Adrenal gland (tissue), 12 donors: Measurements from ENCODE around the gene FAM118B. TPM values are rescaled to one million over a fixed set of nuclear protein-coding genes. Genes with fewer than 3 reads are reported as not detected.

Experiments used
- DNase-seq, 7 donors: peaks; one replicate each; pipeline ENCODE4 v3.0.0-alpha.2; 2019 to 2020
- H3K27ac ChIP-seq, 5 donors: fragments of 200-600 bp; sonication (generic) in 4 of 5; 1 replicate in 3 of 5; 2 replicates in 2 of 5; pipeline versions ENCODE4 v1.5.1 to v1.8.0; 2016 to 2020; ENCODE audit warnings: mild to moderate bottlenecking in 1 of 5
- H3K27me3 ChIP-seq: fragments of 200-600 bp; 2 replicates; pipeline ENCODE4 v1.8.0; 2021
- H3K36me3 ChIP-seq, 2 donors: fragments of 200-600 bp; replicated peaks in 1 of 2; 1 replicate in 1 of 2; 2 replicates in 1 of 2; pipeline versions ENCODE4 v1.5.1 to v1.8.0; 2018 to 2022
- H3K4me1 ChIP-seq, 2 donors: fragments of 200-600 bp; replicated peaks in 1 of 2; 1 replicate in 1 of 2; 2 replicates in 1 of 2; pipeline versions ENCODE4 v1.5.1 to v1.8.0; 2018 to 2021
- H3K4me3 ChIP-seq, 4 donors: fragments of 200-600 bp; sonication (generic) in 3 of 4; one replicate each; pipeline ENCODE4 v1.5.1; 2016 to 2018
- H3K9me3 ChIP-seq, 3 donors: fragments of 200-600 bp; sonication (generic) in 1 of 3; replicated peaks in 1 of 3; 1 replicate in 2 of 3; 2 replicates in 1 of 3; pipeline versions ENCODE4 v1.5.1 to v1.8.0; 2016 to 2021
- POLR2A ChIP-seq, 2 donors: fragments of 450-650 bp; IDR thresholded peaks; one replicate each; pipeline ENCODE4 v1.6.1; 2017; ENCODE audit warnings: antibody characterized with exemption in 2 of 2, mild to moderate bottlenecking in 2 of 2, moderate library complexity in 1 of 2
- WGBS, 4 donors: extraction: QIAGEN DNeasy Blood & Tissue Kit in 2 of 4; methylation state at CpG; one replicate each; pipeline versions ENCODE4 v1.1.5 to v1.1.7; 2013 to 2017; 5-methylcytosine and 5-hydroxymethylcytosine counted together
- intact Hi-C, 2 donors: fragments of 100-400 bp; cut with DNase I; formaldehyde crosslinking; loops; one replicate each; pipeline versions ENCODE4 v1.14.1 to v1.15.0; 2022 to 2023
- polyA plus RNA-seq, 3 donors: library from polyadenylated mRNA; stranded (reverse); fragments of 200-250 nt in 2 of 3; fragments of 350-450 nt in 1 of 3; fragmentation: Illumina TruSeq in 1 of 3; extraction: RNeasy Lipid Tissue Mini Kit (QIAGEN cat#74804) in 1 of 3; gene quantifications; one replicate each; pipeline ENCODE4 v1.2.3, GENCODE V29; 2013 to 2014
- total RNA-seq, 9 donors: library from RNA; depleted of rRNA in 4 of 9; stranded (reverse); fragments of >200 nt in 4 of 9; fragments of 120-200 nt in 1 of 9; fragmentation: NEBNext Ultra II Directional in 1 of 9; extraction: Animal tissue kit (Norgen Biotek cat#: 25700) in 1 of 9; gene quantifications; one replicate each; pipeline versions ENCODE4 v1.1.0 to v1.2.4, GENCODE V29; 2013 to 2023
- TF ChIP-seq, protein P1 (sequence below), 6 experiments: fragments of 450-650 bp in 4 of 6; fragments of 200-600 bp in 2 of 6; sonication (generic) in 1 of 6; IDR thresholded peaks; 1 replicate in 5 of 6; 2 replicates in 1 of 6; pipeline versions ENCODE4 v1.5.1 to v1.8.0; 2016 to 2021; ENCODE audit warnings: antibody characterized with exemption in 6 of 6, mild to moderate bottlenecking in 2 of 6, moderate library complexity in 1 of 6
- donor health status: healthy with polysubstance abuse.
- donor health status: Bipolar disorder and iron deficiency.
- donor health status: DM: yes; HTN: yes; CAD: no.
- donor health status: DM: no; HTN: no; CAD: no.
- donor health status: DM: no; HTN: no; CAD: no.
- donor health status: DM: yes; HTN: yes; CAD: no.

Gene FAM118B
- total and polyA plus RNA-seq, 12 donors, result 5.8 to 26.6 (median 16.6) TPM

DNA sequence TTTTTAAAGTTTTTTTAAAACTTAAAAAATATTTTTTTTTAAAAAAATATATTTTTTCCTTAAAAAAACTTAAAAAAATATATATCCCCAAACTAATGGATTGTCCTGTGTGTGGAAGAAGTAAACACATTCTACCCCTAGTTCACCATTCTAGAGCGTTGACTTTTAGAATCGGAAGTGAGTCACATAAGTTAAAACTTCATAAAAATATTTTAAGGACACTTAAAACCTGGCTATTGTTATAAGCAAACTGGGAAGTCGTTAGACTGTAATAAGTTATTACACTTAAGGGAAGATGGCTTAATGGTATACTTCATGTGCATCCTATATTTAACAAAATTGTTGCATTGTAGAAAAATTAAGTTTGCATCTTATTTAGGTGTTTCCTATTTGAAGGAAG is 21.1 kb downstream of the FAM118B start:
- H3K9me3 ChIP-seq, result no peaks in the 10 kb centered on the region
- H3K4me3 ChIP-seq, result no peak overlapping the region
- TF ChIP-seq, protein P1, sequence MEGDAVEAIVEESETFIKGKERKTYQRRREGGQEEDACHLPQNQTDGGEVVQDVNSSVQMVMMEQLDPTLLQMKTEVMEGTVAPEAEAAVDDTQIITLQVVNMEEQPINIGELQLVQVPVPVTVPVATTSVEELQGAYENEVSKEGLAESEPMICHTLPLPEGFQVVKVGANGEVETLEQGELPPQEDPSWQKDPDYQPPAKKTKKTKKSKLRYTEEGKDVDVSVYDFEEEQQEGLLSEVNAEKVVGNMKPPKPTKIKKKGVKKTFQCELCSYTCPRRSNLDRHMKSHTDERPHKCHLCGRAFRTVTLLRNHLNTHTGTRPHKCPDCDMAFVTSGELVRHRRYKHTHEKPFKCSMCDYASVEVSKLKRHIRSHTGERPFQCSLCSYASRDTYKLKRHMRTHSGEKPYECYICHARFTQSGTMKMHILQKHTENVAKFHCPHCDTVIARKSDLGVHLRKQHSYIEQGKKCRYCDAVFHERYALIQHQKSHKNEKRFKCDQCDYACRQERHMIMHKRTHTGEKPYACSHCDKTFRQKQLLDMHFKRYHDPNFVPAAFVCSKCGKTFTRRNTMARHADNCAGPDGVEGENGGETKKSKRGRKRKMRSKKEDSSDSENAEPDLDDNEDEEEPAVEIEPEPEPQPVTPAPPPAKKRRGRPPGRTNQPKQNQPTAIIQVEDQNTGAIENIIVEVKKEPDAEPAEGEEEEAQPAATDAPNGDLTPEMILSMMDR (IDR thresholded peaks at IDR 0.05), result no peak
- TF ChIP-seq POLR2A (IDR thresholded peaks at IDR 0.05), result no peak
- peaks cover 0 to 5% of the 10 kb centered on the region in 2 donors for H3K4me1 ChIP-seq
- H3K27me3 ChIP-seq, result no peaks in the 10 kb centered on the region
- peaks cover 0 to 3% of the 10 kb centered on the region in 2 donors for H3K36me3 ChIP-seq
- no peak for DNase-seq
- intact Hi-C loops, result no loop called here
- WGBS, 4 donors, result 94 to 98% (median 95%) methylated on average over 3 of the region's 3 CpGs
- no peak overlapping the region for H3K27ac ChIP-seq

DNA sequence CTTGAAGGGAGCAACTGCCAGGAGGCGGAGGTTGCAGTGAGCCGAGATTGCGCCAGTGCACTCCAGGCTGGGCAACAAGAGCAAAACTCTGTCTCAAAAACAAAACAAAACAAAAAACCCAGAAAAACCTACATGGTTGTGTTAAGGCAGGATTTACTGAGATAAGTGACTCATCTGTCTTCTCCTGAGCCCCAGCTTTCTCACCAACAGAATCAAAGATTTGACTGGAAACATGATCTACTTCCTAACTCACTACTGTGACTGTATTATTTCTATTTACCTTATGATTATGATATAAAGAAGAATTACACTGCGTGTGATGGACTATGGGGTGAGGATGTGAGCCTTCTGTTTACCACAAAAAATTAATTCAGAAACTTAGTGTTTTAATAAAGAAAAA is 21.8 kb downstream of the FAM118B start:
- H3K4me1 ChIP-seq, result peaks cover 0 to 5% of the 10 kb centered on the region in 2 donors
- H3K27ac ChIP-seq, result no peak overlapping the region
- H3K9me3 ChIP-seq, result no peaks in the 10 kb centered on the region
- TF ChIP-seq, protein P1 (IDR thresholded peaks at IDR 0.05), result no peak
- no peak for TF ChIP-seq POLR2A (IDR thresholded peaks at IDR 0.05)
- H3K27me3 ChIP-seq, result no peaks in the 10 kb centered on the region
- WGBS, 4 donors, result 90 to 98% (median 96%) methylated on average over 4 of the region's 4 CpGs
- intact Hi-C loops, result no loop called here
- no peak overlapping the region for H3K4me3 ChIP-seq
- H3K36me3 ChIP-seq, result peaks cover 0 to 3% of the 10 kb centered on the region in 2 donors
- no peak for DNase-seq

DNA sequence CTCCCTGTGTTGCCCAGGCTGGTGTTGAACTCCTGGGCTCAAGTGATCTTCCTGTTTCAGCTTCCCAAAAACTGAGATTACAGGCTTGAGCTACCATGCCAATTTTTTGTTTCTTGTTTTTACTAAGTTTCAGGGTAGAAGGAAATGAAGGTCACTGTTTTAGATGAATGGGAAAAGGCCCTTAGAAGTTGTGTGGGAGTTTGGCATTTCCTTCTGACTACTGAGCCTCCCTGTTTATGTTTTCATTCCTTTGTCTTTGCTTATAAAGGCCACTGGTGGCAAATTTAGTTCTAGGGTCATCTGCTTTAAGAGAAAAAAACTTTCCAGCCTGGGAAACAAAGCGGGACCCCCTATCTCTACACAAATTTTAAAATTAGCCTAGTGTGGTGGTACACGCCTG is 35.1 kb downstream of the FAM118B start:
- peaks cover 0 to 7% of the 10 kb centered on the region in 2 donors for H3K4me1 ChIP-seq
- peaks cover 0 to 20% of the 10 kb centered on the region in 2 donors for H3K36me3 ChIP-seq
- WGBS, 4 donors, result 60 to 73% (median 69%) methylated on average over 2 of the region's 2 CpGs
- TF ChIP-seq POLR2A (IDR thresholded peaks at IDR 0.05), result no peak
- TF ChIP-seq, protein P1 (IDR thresholded peaks at IDR 0.05), result no peak
- no peak for DNase-seq
- H3K9me3 ChIP-seq, result no peaks in the 10 kb centered on the region
- peak overlapping the region in 1 of 5 donors; percentile 8 for H3K27ac ChIP-seq
- intact Hi-C loops, result no loop called here
- H3K4me3 ChIP-seq, result no peak overlapping the region
- no peaks in the 10 kb centered on the region for H3K27me3 ChIP-seq

DNA sequence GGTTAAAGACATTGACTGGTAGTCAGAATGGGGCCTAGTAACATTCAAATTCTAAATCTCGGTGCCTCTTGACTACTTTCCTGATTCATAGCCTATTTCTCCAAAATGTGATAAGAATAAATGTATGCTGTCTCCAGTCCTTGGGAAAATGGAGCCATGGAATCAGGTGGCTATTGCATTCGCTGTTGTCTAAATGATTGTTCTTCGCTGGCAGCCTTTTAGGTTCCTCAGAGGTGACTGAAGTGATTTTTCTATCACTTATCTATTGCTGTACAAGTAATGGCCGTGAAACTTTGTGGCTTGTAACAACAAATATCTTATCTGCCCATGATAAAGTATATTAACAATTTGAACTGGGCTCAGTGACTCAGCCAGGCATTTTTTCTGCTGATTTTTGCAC is 41.7 kb downstream of the FAM118B start:
- Histone ChIP-seq H3K36me3 (peaks cover 0 to 3% of the 10 kb centered on the region in 2 donors), H3K9me3 (no peaks in the 10 kb centered on the region), H3K4me3 (no peak overlapping the region), H3K27ac (no peak overlapping the region), H3K27me3 (no peaks in the 10 kb centered on the region), H3K4me1 (no peaks in the 10 kb centered on the region)
- 75 to 94% (median 85%) methylated on average over 4 of the region's 4 CpGs for WGBS, 4 donors
- no peak for DNase-seq
- TF ChIP-seq POLR2A (IDR thresholded peaks at IDR 0.05), result no peak
- TF ChIP-seq, protein P1 (IDR thresholded peaks at IDR 0.05), result no peak
- intact Hi-C loops, result no loop called here
